ENCODE data around the gene TEX26.

Gene TEX26

GRCh38 chr13:30927595-30927994 lies 4.9 kb upstream of the TEX26 start:
- TF ChIP-seq CTCF (IDR thresholded peaks at IDR 0.05; ENCODE audit: low read length, missing control alignments), result no peak
- no peak for DNase-seq (ENCODE audit: low read depth)
- no peak overlapping the region for H3K4me3 ChIP-seq (replicated peaks; ENCODE audit: low read depth, low read length)

GRCh38 chr13:30928978-30929377 lies 3.5 kb upstream of the TEX26 start:
- TF ChIP-seq CTCF (IDR thresholded peaks at IDR 0.05; ENCODE audit: low read length, missing control alignments), result no peak
- H3K4me3 ChIP-seq (replicated peaks; ENCODE audit: low read depth, low read length), result no peak overlapping the region
- no peak for DNase-seq (ENCODE audit: low read depth)

DNA sequence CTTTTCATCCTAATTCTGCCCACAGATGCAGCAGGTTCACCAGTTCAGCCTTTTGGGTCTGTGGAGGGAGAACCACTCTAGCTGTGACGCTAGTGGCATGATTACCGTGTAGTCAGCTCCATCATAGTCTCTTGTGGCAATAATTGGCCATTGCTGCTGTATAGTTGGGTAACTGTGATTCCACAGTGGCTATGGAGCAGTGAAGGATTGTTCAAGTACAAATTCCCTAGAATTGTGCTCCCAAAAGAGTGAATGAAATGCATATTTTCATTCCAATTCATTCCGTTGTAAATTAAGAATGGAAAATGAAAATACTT lies 856 bp downstream of the TEX26 start:
- H3K4me3 ChIP-seq (replicated peaks; ENCODE audit: low read depth, low read length), result no peak overlapping the region
- no peak for DNase-seq (ENCODE audit: low read depth)
- TF ChIP-seq CTCF (IDR thresholded peaks at IDR 0.05; ENCODE audit: low read length, missing control alignments), result no peak

DNA sequence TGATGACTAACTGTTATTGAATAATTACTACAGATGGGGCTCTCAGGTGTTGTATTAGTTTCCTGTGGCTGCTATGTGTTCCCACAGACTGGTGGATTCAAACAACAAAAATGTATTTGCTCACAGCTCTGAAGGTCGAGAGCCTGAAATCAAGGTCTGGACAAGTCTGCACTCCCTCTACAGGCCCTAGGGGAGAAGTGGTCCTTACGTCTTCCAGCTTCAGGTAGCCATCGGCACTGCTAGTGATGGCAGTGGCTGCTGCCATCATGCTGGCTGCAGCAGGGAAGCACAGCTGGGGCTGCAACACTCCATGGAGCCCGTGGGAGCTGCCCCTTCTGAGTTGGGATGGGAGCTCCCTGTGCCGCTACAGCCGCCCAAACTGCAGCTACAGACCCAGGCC lies 1.9 kb downstream of the TEX26 start:
- TF ChIP-seq CTCF (IDR thresholded peaks at IDR 0.05; ENCODE audit: low read length, missing control alignments), result peak; percentile 16
- DNase-seq (ENCODE audit: low read depth), result no peak
- no peak overlapping the region for H3K4me3 ChIP-seq (replicated peaks; ENCODE audit: low read depth, low read length)

DNA sequence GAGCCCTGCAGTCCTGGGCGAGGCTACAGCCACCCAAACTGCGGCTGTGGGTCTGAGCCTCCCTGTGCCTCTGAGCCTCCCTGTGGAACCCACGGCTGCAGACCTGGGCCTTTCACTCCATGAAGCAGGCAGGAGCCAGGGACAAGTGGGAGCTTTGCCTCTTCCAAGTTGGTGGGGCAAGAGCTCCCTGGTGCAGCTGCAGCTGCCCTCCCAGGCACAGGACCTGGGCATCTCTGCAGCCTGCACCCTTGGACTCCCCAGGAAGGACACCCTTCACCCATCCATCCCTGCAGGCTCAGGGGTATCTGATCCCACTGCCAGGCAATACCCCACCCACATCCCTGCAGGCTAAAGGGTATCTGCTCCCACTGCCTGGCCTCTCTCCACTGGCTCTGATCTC lies 2.3 kb downstream of the TEX26 start:
- H3K4me3 ChIP-seq (replicated peaks; ENCODE audit: low read depth, low read length), result no peak overlapping the region
- TF ChIP-seq CTCF (IDR thresholded peaks at IDR 0.05; ENCODE audit: low read length, missing control alignments), result no peak
- no peak for DNase-seq (ENCODE audit: low read depth)

- H3K4me3 ChIP-seq (replicated peaks; ENCODE audit: low read depth, low read length), result no peak overlapping the region
- no peak for TF ChIP-seq CTCF (IDR thresholded peaks at IDR 0.05; ENCODE audit: low read length, missing control alignments)
- no peak for DNase-seq (ENCODE audit: low read depth)
Measured at GRCh38 chr13:30936971-30937370, 4.5 kb downstream of the TEX26 start.

- no peak for DNase-seq (ENCODE audit: low read depth)
- no peak for TF ChIP-seq CTCF (IDR thresholded peaks at IDR 0.05; ENCODE audit: low read length, missing control alignments)
- H3K4me3 ChIP-seq (replicated peaks; ENCODE audit: low read depth, low read length), result no peak overlapping the region
Measured at GRCh38 chr13:30943881-30944280, 11.4 kb downstream of the TEX26 start.
